ENCODE results near the gene SLC5A12. TPM values are rescaled to one million over a fixed set of nuclear protein-coding genes. Genes with fewer than 3 reads are reported as not detected.

SLC5A12 gene
- total and polyA plus RNA-seq, 3 donors from 2014 or later, result 0.12 to 0.47 (median 0.15) TPM

DNA sequence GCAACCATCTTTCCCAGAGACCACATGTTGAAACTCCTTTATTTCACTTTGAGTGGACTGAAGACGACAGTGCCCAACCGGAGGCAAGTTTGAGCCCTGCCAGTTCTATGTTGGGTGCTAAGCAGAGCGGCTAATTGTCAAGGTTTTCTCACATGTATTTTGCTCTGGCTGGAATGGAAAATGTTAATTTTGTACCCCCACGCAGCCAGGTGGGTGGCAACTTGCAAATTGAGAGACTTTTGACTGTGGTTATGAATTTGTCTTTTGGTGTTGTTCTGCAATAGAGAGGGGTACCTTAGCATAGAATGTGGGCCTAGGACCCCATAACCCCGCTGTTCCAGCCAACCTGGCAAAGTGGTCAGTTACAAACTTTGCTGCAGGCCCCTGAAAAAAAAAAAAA is 42.5 kb upstream of the SLC5A12 start:
- intact Hi-C loops (cut with DNase I; ENCODE audit: low total_unique reads), result no loop called here
- Histone ChIP-seq H3K36me3 (ENCODE audit: low read depth, missing control alignments) (no peaks in the 10 kb centered on the region), H3K4me1 (no peaks in the 10 kb centered on the region), H3K9me3 (no peaks in the 10 kb centered on the region), H3K27ac (no peak overlapping the region), H3K4me3 (no peak overlapping the region), H3K27me3 (no peaks in the 10 kb centered on the region)
- 90 to 92% methylated on average over 4 to 5 of the region's 5 CpGs for WGBS, 2 donors
- no peak for TF ChIP-seq POLR2A (IDR thresholded peaks at IDR 0.05)
- TF ChIP-seq, protein P1, sequence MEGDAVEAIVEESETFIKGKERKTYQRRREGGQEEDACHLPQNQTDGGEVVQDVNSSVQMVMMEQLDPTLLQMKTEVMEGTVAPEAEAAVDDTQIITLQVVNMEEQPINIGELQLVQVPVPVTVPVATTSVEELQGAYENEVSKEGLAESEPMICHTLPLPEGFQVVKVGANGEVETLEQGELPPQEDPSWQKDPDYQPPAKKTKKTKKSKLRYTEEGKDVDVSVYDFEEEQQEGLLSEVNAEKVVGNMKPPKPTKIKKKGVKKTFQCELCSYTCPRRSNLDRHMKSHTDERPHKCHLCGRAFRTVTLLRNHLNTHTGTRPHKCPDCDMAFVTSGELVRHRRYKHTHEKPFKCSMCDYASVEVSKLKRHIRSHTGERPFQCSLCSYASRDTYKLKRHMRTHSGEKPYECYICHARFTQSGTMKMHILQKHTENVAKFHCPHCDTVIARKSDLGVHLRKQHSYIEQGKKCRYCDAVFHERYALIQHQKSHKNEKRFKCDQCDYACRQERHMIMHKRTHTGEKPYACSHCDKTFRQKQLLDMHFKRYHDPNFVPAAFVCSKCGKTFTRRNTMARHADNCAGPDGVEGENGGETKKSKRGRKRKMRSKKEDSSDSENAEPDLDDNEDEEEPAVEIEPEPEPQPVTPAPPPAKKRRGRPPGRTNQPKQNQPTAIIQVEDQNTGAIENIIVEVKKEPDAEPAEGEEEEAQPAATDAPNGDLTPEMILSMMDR (IDR thresholded peaks at IDR 0.05), result no peak
- no peak for DNase-seq

DNA sequence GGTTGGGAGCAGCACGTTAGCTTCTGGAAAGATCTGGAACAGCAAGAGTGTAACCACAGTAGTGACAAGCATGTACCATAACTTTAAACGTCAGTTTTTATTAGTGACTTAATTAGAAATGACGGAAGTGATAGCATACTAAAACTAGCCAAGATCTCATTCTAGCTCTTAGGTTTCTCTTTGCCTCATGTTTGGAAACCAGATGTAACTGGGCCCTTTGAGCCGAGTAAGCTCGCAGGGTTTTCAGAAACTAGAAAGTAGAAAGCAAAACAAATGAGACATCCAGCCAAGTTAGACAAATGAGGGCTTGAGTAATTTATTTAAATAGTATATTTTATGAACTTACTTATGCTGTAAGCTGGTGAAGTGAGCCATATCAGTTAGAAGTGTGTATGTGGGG is 40.2 kb upstream of the SLC5A12 start:
- Histone ChIP-seq H3K4me1 (no peaks in the 10 kb centered on the region), H3K27me3 (no peaks in the 10 kb centered on the region), H3K36me3 (ENCODE audit: low read depth, missing control alignments) (no peaks in the 10 kb centered on the region), H3K9me3 (no peaks in the 10 kb centered on the region), H3K27ac (no peak overlapping the region), H3K4me3 (no peak overlapping the region)
- intact Hi-C loops (cut with DNase I; ENCODE audit: low total_unique reads), result no loop called here
- DNase-seq, result no peak
- TF ChIP-seq, protein P1 (IDR thresholded peaks at IDR 0.05), result no peak
- TF ChIP-seq POLR2A (IDR thresholded peaks at IDR 0.05), result no peak
- WGBS, 2 donors, result 91 to 93% methylated on average over 5 of the region's 5 CpGs

- DNase-seq, result no peak
- no peaks in the 10 kb centered on the region for H3K27me3 ChIP-seq
- TF ChIP-seq POLR2A (IDR thresholded peaks at IDR 0.05), result no peak
- TF ChIP-seq, protein P1 (IDR thresholded peaks at IDR 0.05), result no peak
- no peaks in the 10 kb centered on the region for H3K4me1 ChIP-seq
- no peaks in the 10 kb centered on the region for H3K36me3 ChIP-seq (ENCODE audit: low read depth, missing control alignments)
- no peak overlapping the region for H3K4me3 ChIP-seq
- H3K9me3 ChIP-seq, result no peaks in the 10 kb centered on the region
- intact Hi-C loops (cut with DNase I; ENCODE audit: low total_unique reads), result no loop called here
- WGBS, 2 donors, result 78 to 89% methylated on average over 4 of the region's 4 CpGs
- no peak overlapping the region for H3K27ac ChIP-seq
Observed at GRCh38 chr11:26761361-26761809, 39.5 kb upstream of the SLC5A12 start.

GRCh38 chr11:26757995-26758394 is 36.1 kb upstream of the SLC5A12 start:
- Histone ChIP-seq H3K4me3 (no peak overlapping the region), H3K27ac (peak overlapping the region in 1 of 2 donors; percentile 36), H3K36me3 (ENCODE audit: low read depth, missing control alignments) (no peaks in the 10 kb centered on the region), H3K4me1 (no peaks in the 10 kb centered on the region), H3K27me3 (no peaks in the 10 kb centered on the region), H3K9me3 (no peaks in the 10 kb centered on the region)
- TF ChIP-seq, protein P1 (IDR thresholded peaks at IDR 0.05), result no peak
- TF ChIP-seq POLR2A (IDR thresholded peaks at IDR 0.05), result no peak
- intact Hi-C loops (cut with DNase I; ENCODE audit: low total_unique reads), result loop anchor here (5.0 to 10.0 kb wide), 2 partner anchors 364 to 407 kb away; no protein-coding TSS in a partner anchor
- 49 to 60% methylated on average over 1 of the region's 1 CpG for WGBS, 2 donors
- no peak for DNase-seq

GRCh38 chr11:26755762-26756161 is 33.9 kb upstream of the SLC5A12 start:
- intact Hi-C loops (cut with DNase I; ENCODE audit: low total_unique reads), result loop anchor here (5.0 to 10.0 kb wide), 2 partner anchors 367 to 409 kb away; no protein-coding TSS in a partner anchor
- H3K9me3 ChIP-seq, result no peaks in the 10 kb centered on the region
- TF ChIP-seq, protein P1 (IDR thresholded peaks at IDR 0.05), result no peak
- TF ChIP-seq POLR2A (IDR thresholded peaks at IDR 0.05), result no peak
- H3K27ac ChIP-seq, result no peak overlapping the region
- no peaks in the 10 kb centered on the region for H3K27me3 ChIP-seq
- H3K4me1 ChIP-seq, result no peaks in the 10 kb centered on the region
- WGBS, 2 donors, result 93% methylated on average over 4 of the region's 4 CpGs
- no peak for DNase-seq
- H3K4me3 ChIP-seq, result no peak overlapping the region
- no peaks in the 10 kb centered on the region for H3K36me3 ChIP-seq (ENCODE audit: low read depth, missing control alignments)
